Skeletal muscle tissue (tissue), 4 donors: ENCODE results near the gene R3HDM4. TPM values are rescaled to one million over a fixed set of nuclear protein-coding genes. Genes with fewer than 3 reads are reported as not detected.
A peak's percentile ranks its signal among the peaks of the same experiment; 100 is the strongest.

Source experiments
- H3K27ac ChIP-seq: one replicate; pipeline ENCODE4 v1.7.0; 2013; ENCODE audit warnings: mild to moderate bottlenecking, low read depth, low read length, inconsistent platforms
- H3K27me3 ChIP-seq, 3 donors: one replicate each; pipeline ENCODE4 v1.7.0; 2013; ENCODE audit warnings: low read length in 3 of 3; ENCODE audit not compliant: control insufficient read depth in 3 of 3, insufficient read depth in 3 of 3
- H3K36me3 ChIP-seq, 3 donors: one replicate each; pipeline ENCODE4 v1.7.0; 2013; ENCODE audit warnings: low read length in 3 of 3; ENCODE audit not compliant: control insufficient read depth in 3 of 3, insufficient read depth in 3 of 3
- H3K4me1 ChIP-seq, 3 donors: one replicate each; pipeline ENCODE4 v1.7.0; 2013; ENCODE audit warnings: low read length in 3 of 3, mild to moderate bottlenecking in 3 of 3; ENCODE audit not compliant: control insufficient read depth in 3 of 3, insufficient read depth in 3 of 3
- H3K4me3 ChIP-seq, 3 donors: one replicate each; pipeline ENCODE4 v1.7.0; 2013; ENCODE audit warnings: low read length in 3 of 3
- H3K9ac ChIP-seq, 3 donors: one replicate each; pipeline ENCODE4 v1.7.0; 2013; ENCODE audit warnings: low read length in 3 of 3, mild to moderate bottlenecking in 3 of 3, moderate library complexity in 2 of 3, low read depth in 1 of 3
- H3K9me3 ChIP-seq, 3 donors: one replicate each; pipeline ENCODE4 v1.7.0; 2013; ENCODE audit warnings: low read length in 3 of 3; ENCODE audit not compliant: control insufficient read depth in 3 of 3
- total RNA-seq: library from RNA; depleted of rRNA; stranded (reverse); fragments of >200 nt; gene quantifications from one replicate; pipeline ENCODE4 v1.2.3, GENCODE V29; 2014
- donor health status: Osteomylitis.

The R3HDM4 gene
- total RNA-seq, 1 donor from 2014 or later: 30.8 TPM

GRCh38 chr19:901216-902092, 11.6 kb downstream of the R3HDM4 start:
- no peak overlapping the region for H3K4me3 ChIP-seq
- no peaks in the 10 kb centered on the region for H3K4me1 ChIP-seq
- H3K9me3 ChIP-seq: no peaks in the 10 kb centered on the region
- H3K36me3 ChIP-seq: peaks cover 0 to 9% (median 4%) of the 10 kb centered on the region in 3 donors
- no peak overlapping the region for H3K27ac ChIP-seq
- H3K9ac ChIP-seq: no peak overlapping the region
- H3K27me3 ChIP-seq: no peaks in the 10 kb centered on the region

GRCh38 chr19:900302-901111, 12.5 kb downstream of the R3HDM4 start:
- Histone ChIP-seq H3K27ac (no peak overlapping the region), H3K36me3 (peaks cover 0 to 9% (median 4%) of the 10 kb centered on the region in 3 donors), H3K27me3 (no peaks in the 10 kb centered on the region), H3K4me3 (no peak overlapping the region), H3K9me3 (no peaks in the 10 kb centered on the region), H3K4me1 (no peaks in the 10 kb centered on the region), H3K9ac (no peak overlapping the region)

- no peaks in the 10 kb centered on the region for H3K27me3 ChIP-seq
- H3K9ac ChIP-seq: no peak overlapping the region
- peaks cover 0 to 9% (median 4%) of the 10 kb centered on the region in 3 donors for H3K36me3 ChIP-seq
- H3K4me3 ChIP-seq: no peak overlapping the region
- H3K4me1 ChIP-seq: no peaks in the 10 kb centered on the region
- H3K27ac ChIP-seq: no peak overlapping the region
- no peaks in the 10 kb centered on the region for H3K9me3 ChIP-seq
These were observed 13.0 kb downstream of the R3HDM4 start for GRCh38 chr19:900043-900301.

GRCh38 chr19:899336-900042, 13.5 kb downstream of the R3HDM4 start:
- Histone ChIP-seq H3K4me3 (no peak overlapping the region), H3K27ac (no peak overlapping the region), H3K27me3 (no peaks in the 10 kb centered on the region), H3K9me3 (no peaks in the 10 kb centered on the region), H3K4me1 (no peaks in the 10 kb centered on the region), H3K9ac (no peak overlapping the region), H3K36me3 (peaks cover 0 to 9% (median 4%) of the 10 kb centered on the region in 3 donors)

GRCh38 chr19:898663-899062, 14.4 kb downstream of the R3HDM4 start:
- H3K27ac ChIP-seq: no peak overlapping the region
- no peaks in the 10 kb centered on the region for H3K9me3 ChIP-seq
- no peaks in the 10 kb centered on the region for H3K27me3 ChIP-seq
- H3K9ac ChIP-seq: no peak overlapping the region
- H3K36me3 ChIP-seq: peaks cover 0 to 9% (median 4%) of the 10 kb centered on the region in 3 donors
- H3K4me3 ChIP-seq: no peak overlapping the region
- no peaks in the 10 kb centered on the region for H3K4me1 ChIP-seq

- H3K9me3 ChIP-seq: no peaks in the 10 kb centered on the region
- no peak overlapping the region for H3K27ac ChIP-seq
- H3K27me3 ChIP-seq: no peaks in the 10 kb centered on the region
- H3K4me1 ChIP-seq: no peaks in the 10 kb centered on the region
- no peak overlapping the region for H3K4me3 ChIP-seq
- no peak overlapping the region for H3K9ac ChIP-seq
- peaks cover 0 to 9% (median 4%) of the 10 kb centered on the region in 3 donors for H3K36me3 ChIP-seq
These were observed 15.5 kb downstream of the R3HDM4 start for GRCh38 chr19:897442-898039.

GRCh38 chr19:896999-897398, 16.0 kb downstream of the R3HDM4 start:
- H3K9ac ChIP-seq: no peak overlapping the region
- no peaks in the 10 kb centered on the region for H3K9me3 ChIP-seq
- peaks cover 0 to 9% (median 4%) of the 10 kb centered on the region in 3 donors for H3K36me3 ChIP-seq
- no peak overlapping the region for H3K4me3 ChIP-seq
- no peak overlapping the region for H3K27ac ChIP-seq
- H3K4me1 ChIP-seq: peaks cover 2 to 3% (median 2%) of the 10 kb centered on the region in 3 donors
- no peaks in the 10 kb centered on the region for H3K27me3 ChIP-seq

GRCh38 chr19:896434-896833, 16.6 kb downstream of the R3HDM4 start:
- H3K9me3 ChIP-seq: no peaks in the 10 kb centered on the region
- no peak overlapping the region for H3K4me3 ChIP-seq
- H3K4me1 ChIP-seq: peaks cover 5 to 7% (median 6%) of the 10 kb centered on the region in 3 donors
- H3K36me3 ChIP-seq: peaks cover 0 to 8% (median 4%) of the 10 kb centered on the region in 3 donors
- no peak overlapping the region for H3K27ac ChIP-seq
- no peak overlapping the region for H3K9ac ChIP-seq
- H3K27me3 ChIP-seq: no peaks in the 10 kb centered on the region

- no peaks in the 10 kb centered on the region for H3K27me3 ChIP-seq
- peak within 1 kb of the TSS; percentile 93 for H3K27ac ChIP-seq
- H3K4me1 ChIP-seq: peaks cover 5 to 16% (median 6%) of the 10 kb centered on the region in 3 donors
- H3K36me3 ChIP-seq: peaks cover 19 to 25% (median 21%) of the 10 kb centered on the region in 3 donors
- H3K9me3 ChIP-seq: no peaks in the 10 kb centered on the region
- peak within 1 kb of the TSS; percentile 76 to 90 (median 89) for H3K4me3 ChIP-seq
- peak within 1 kb of the TSS; percentile 80 to 90 (median 84) for H3K9ac ChIP-seq
These were observed 19.9 kb downstream of the R3HDM4 start, which contains the start of the genes MED16 and RNU6-9 for GRCh38 chr19:892894-893689. Gene MED16, minus strand, starts transcription at chr19:893187. Its CDS starts 2,056 bp downstream, at chr19:891131. Gene RNU6-9, plus strand, starts transcription at chr19:893484.
